HUES64 (cell line): ENCODE results near the gene SFXN1.

ENCODE experiments used
- H3K27ac ChIP-seq: 2 replicates; pipeline ENCODE4 v1.7.0; 2013; ENCODE audit warnings: low read depth, low read length, inconsistent platforms
- H3K27me3 ChIP-seq: 2 replicates; pipeline ENCODE4 v1.6.1; 2013; ENCODE audit warnings: mild to moderate bottlenecking, low read length; ENCODE audit not compliant: insufficient read depth
- H3K36me3 ChIP-seq: 2 replicates; pipeline ENCODE4 v1.6.1; 2013; ENCODE audit warnings: mild to moderate bottlenecking, low read length; ENCODE audit not compliant: insufficient read depth
- H3K4me1 ChIP-seq: 2 replicates; pipeline ENCODE4 v1.6.1; 2013; ENCODE audit warnings: mild to moderate bottlenecking, low read length, moderate library complexity; ENCODE audit not compliant: insufficient read depth
- H3K4me3 ChIP-seq: 2 replicates; pipeline ENCODE4 v1.5.1; 2013; ENCODE audit warnings: mild to moderate bottlenecking, low read length, moderate library complexity
- H3K9ac ChIP-seq: 2 replicates; pipeline ENCODE4 v1.6.1; 2013; ENCODE audit warnings: mild to moderate bottlenecking, low read depth, low read length
- H3K9me3 ChIP-seq: 2 replicates; pipeline ENCODE4 v1.6.1; 2013; ENCODE audit warnings: low read depth, low read length; ENCODE audit not compliant: insufficient read depth
- WGBS: fragments of 150-250, 120-280 bp; methylation state at CpG from one replicate; pipeline ENCODE4 v1.1.7; 2013; ENCODE audit warnings: missing lambda C conversion rate; 5-methylcytosine and 5-hydroxymethylcytosine counted together

SFXN1 gene

DNA sequence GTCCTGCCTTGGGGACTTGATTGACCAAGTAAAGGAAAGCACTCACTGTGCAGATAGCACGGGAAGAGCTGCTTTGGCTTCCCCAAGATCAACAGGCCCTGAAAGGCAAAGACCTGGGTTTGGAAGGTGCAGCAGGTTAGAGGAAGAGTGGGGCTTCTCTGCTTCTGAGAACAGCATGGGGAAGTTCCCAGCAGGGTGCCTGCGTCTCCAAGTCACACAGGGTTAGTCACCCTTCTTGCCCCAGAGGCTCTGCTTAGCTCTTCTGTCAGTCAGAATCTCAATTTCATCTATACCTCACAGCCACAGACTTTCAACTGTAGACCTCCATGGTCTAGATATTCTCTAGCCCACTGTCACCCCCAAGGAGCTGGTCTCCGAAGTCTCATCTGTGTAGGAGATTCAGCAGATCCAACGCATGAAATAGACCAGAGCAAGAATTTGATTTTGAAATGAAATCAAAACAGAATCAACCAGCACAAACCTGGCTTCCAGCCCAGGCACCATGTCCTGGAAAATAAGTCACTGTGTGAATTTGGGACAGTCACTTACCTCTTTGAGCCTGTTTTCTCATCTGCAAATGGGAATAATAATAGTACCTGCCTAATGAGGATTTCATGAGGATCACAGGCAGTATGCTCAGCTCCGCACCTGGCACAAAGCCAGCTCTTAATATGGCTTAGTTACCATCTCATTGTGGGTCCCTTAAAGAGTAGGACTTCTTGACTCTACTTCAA, 64.0 kb downstream of the SFXN1 start:
- Histone ChIP-seq H3K27ac (no peak overlapping the region), H3K9ac (no peak overlapping the region)
- 66% methylated on average over 4 of the region's 5 CpGs for WGBS

DNA sequence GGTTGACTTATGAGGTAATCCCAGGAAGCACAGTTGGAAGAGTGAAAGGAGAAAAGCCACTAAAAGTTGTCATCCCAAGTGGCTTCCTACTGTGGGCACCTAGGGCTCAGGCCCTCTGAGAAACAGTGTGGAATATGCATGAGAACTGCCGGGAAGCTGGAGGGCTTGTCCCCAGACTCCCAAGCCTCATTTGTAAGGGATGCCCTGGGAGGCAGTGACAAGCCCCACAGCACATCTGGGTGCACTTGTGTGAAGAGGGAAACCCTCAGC, 64.5 kb downstream of the SFXN1 start:
- no peak overlapping the region for H3K4me3 ChIP-seq
- no peaks in the 10 kb centered on the region for H3K36me3 ChIP-seq
- H3K27me3 ChIP-seq = no peaks in the 10 kb centered on the region
- no peak overlapping the region for H3K27ac ChIP-seq
- no peak overlapping the region for H3K9ac ChIP-seq
- H3K4me1 ChIP-seq = peaks cover 19% of the 10 kb centered on the region
- 70% methylated on average over 1 of the region's 1 CpG for WGBS
- H3K9me3 ChIP-seq = no peaks in the 10 kb centered on the region

More for the DNA sequence above, 64.0 kb downstream of the SFXN1 start:
- peaks cover 14% of the 10 kb centered on the region for H3K4me1 ChIP-seq
- H3K9me3 ChIP-seq = no peaks in the 10 kb centered on the region
- H3K36me3 ChIP-seq = no peaks in the 10 kb centered on the region
- no peaks in the 10 kb centered on the region for H3K27me3 ChIP-seq
- H3K4me3 ChIP-seq = no peak overlapping the region

DNA sequence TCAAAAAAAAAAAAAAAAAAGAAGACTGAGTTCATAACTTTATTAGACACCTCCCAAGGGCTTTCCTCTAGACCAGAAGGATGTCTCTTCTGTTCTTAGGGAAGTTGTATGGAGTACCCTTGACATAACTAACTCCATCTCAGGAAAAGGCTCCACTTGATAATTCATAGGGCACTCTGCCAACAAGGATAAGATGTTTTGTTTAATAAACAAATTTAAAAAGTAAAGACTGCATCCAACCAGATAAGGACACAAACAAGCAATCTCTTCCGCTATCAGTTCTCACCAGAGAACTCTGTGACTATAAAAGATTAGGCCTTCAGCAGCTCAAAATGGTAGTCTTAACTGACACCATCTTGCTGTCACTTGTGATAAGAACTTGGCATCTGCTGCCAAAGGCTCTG, 65.8 kb downstream of the SFXN1 start:
- H3K27me3 ChIP-seq = no peaks in the 10 kb centered on the region
- no peaks in the 10 kb centered on the region for H3K9me3 ChIP-seq
- no peak overlapping the region for H3K4me3 ChIP-seq
- peaks cover 31% of the 10 kb centered on the region for H3K4me1 ChIP-seq
- H3K27ac ChIP-seq = no peak overlapping the region
- H3K36me3 ChIP-seq = no peaks in the 10 kb centered on the region
- no peak overlapping the region for H3K9ac ChIP-seq
- WGBS = 97% methylated on average over 1 of the region's 1 CpG

DNA sequence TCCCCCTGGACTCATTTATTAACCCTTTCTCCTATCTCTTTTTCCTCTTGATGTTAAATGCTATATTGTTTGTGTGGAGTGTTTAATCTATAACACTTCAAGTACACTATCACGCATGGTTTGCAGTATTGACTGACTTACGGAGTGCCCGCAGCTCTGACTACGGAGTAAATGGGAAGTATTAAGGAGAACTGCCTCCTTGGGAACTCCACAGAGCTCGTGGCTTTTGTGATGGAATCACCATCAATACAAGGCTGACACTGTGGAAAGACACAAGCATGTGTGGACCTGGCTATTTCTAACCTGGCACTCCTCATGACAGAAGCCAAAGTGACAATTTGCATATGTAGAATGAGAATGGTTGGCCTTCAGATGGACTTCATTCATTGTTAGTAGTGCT, 66.2 kb downstream of the SFXN1 start:
- Histone ChIP-seq H3K4me1 (peaks cover 35% of the 10 kb centered on the region), H3K36me3 (no peaks in the 10 kb centered on the region), H3K9me3 (no peaks in the 10 kb centered on the region), H3K27ac (no peak overlapping the region), H3K27me3 (no peaks in the 10 kb centered on the region), H3K9ac (no peak overlapping the region), H3K4me3 (no peak overlapping the region)
- WGBS = 93% methylated on average over 5 of the region's 5 CpGs

DNA sequence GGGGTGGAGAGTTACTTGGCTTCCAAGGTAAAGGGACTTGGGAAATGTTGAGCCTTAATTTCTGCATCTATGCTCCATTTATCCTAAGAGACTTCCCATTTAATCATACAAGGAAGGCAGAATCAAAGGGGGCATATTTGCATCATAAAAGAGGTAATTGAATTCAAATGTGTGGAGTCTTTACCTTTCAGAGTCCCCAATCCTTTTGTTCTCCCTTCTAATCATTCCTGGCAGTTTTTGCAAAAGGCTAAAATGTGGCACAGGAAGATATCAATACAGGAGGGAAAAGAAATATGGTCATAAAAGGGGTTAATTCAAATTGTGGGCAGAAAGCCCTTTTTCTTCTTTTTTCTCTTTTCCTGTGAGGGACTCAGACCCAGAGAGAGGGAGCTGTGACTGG, 69.5 kb downstream of the SFXN1 start:
- no peaks in the 10 kb centered on the region for H3K36me3 ChIP-seq
- H3K4me3 ChIP-seq = peak overlapping the region; percentile 26
- peak overlapping the region; percentile 70 for H3K9ac ChIP-seq
- H3K4me1 ChIP-seq = peaks cover 29% of the 10 kb centered on the region
- no peaks in the 10 kb centered on the region for H3K27me3 ChIP-seq
- no peaks in the 10 kb centered on the region for H3K9me3 ChIP-seq
- H3K27ac ChIP-seq = peak overlapping the region; percentile 95

DNA sequence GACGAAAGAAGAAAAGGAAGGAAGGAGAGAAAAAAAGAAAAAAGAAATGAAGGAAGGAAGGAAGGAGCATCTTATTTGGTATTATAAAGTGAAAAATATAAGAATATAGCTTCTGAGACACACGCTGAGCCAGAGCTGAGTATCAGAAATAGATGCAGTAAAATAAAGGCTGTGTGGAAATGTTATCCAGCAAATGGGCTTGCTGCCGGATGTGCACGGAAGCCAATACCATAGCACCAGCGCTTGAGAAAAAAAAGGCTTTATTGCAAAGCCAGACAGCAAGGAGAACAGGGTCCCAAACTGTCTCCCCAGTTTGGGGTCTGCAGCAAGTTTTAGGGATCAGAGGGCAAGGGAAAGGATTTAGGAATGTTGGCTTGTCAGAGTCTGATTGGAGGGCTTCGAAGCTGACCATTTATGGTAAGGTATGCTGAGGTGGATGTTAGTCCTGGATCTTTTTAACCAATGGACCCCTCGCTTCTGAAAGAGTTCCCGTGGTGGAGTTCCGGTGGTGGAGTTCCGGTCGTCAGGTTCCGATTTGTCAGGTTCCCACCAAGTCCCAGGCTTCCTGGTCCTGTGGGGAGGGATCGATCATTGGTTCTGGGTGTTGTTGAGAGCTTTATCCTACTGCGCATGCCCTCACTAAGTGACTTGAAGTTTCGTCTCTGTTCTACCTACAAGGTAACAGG, 70.4 kb downstream of the SFXN1 start:
- H3K27ac ChIP-seq = peak overlapping the region; percentile 95
- no peaks in the 10 kb centered on the region for H3K27me3 ChIP-seq
- WGBS = 71% methylated on average over 15 of the region's 15 CpGs

DNA sequence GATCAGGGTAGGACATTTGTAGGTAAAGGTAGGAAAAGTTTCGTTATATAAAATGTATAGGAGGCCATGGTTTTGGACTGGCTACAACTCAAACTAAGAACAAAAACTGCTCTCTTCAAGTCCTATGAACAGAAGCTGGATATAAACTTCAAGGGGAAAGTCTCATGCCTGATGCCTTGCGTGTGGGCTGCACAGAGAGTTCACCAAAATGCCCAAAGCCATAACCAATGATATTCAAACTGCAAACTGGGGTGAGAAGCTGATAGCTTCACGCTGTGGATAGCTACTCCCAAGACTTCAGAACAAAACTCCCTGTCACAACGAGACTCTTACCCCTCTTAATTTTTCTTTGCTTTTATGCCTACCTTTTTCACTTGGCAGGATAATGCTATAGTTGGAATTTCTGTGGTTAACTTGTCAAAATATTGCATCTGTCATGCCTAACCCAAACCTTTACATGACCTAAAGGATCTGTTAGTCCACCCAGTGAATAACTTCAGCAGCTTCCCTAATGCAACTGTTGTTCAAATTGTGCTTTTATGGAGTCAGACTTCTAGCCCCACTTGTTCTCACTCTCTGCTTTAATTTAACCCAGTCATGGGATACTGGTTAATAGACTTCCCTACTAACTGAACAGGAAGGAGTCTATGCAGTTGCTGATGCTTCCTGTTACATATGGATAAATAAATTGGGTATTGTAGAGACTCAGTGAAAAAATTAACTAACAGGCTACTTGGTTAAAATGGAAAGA, 71.9 kb downstream of the SFXN1 start:
- Histone ChIP-seq H3K4me1 (peaks cover 33% of the 10 kb centered on the region), H3K36me3 (no peaks in the 10 kb centered on the region), H3K4me3 (no peak overlapping the region), H3K9me3 (no peaks in the 10 kb centered on the region), H3K9ac (no peak overlapping the region), H3K27me3 (no peaks in the 10 kb centered on the region), H3K27ac (no peak overlapping the region)
- 92% methylated on average over 4 of the region's 4 CpGs for WGBS

More for the DNA sequence above, 70.4 kb downstream of the SFXN1 start:
- Histone ChIP-seq H3K4me1 (peaks cover 29% of the 10 kb centered on the region), H3K36me3 (no peaks in the 10 kb centered on the region), H3K9me3 (no peaks in the 10 kb centered on the region), H3K9ac (peak overlapping the region; percentile 70), H3K4me3 (no peak overlapping the region)

DNA sequence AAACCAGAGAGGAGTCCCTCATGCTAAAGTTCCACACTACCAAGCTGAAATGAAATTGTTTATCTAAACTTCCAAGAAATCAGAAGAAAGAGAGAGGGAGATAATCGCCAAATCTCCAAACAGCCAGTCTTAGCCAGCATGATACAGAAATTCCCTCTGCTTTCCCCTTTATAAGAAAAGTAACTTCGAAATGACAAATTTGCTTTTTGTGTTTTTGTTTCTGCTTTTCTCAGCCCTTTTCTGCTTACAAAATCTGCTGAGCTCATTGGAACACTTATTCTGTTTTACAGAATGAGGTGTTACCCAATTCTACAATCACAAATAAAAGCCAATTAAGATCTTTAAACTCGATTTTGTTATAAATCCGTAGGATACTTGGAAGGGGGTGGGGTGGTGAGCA, 72.9 kb downstream of the SFXN1 start:
- Histone ChIP-seq H3K4me1 (peaks cover 33% of the 10 kb centered on the region), H3K9me3 (no peaks in the 10 kb centered on the region), H3K27me3 (no peaks in the 10 kb centered on the region), H3K27ac (no peak overlapping the region), H3K36me3 (no peaks in the 10 kb centered on the region), H3K9ac (no peak overlapping the region), H3K4me3 (no peak overlapping the region)
- WGBS = 96% methylated on average over 3 of the region's 4 CpGs

DNA sequence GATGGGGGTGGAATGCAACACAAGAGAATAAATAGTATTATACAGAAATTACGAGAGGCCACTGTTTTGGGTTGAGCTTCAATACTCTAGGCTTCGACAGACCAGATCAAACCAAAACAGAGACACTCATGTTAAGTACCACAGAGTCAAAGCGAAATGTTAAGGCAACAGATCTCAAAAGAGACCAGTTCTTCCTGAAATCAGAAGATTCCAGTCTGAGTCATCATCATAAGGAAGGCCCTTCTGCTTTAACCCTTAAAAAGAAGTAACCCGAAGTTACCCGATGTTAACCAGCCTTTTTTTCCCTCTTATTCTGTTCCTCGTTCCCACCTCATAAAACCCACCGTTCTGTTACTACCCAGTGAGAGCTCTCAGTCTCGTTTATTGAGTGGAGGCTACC, 75.9 kb downstream of the SFXN1 start:
- Histone ChIP-seq H3K27ac (no peak overlapping the region), H3K9me3 (no peaks in the 10 kb centered on the region), H3K36me3 (no peaks in the 10 kb centered on the region), H3K27me3 (no peaks in the 10 kb centered on the region), H3K4me1 (peaks cover 21% of the 10 kb centered on the region), H3K9ac (no peak overlapping the region), H3K4me3 (no peak overlapping the region)
- 95% methylated on average over 8 of the region's 8 CpGs for WGBS

DNA sequence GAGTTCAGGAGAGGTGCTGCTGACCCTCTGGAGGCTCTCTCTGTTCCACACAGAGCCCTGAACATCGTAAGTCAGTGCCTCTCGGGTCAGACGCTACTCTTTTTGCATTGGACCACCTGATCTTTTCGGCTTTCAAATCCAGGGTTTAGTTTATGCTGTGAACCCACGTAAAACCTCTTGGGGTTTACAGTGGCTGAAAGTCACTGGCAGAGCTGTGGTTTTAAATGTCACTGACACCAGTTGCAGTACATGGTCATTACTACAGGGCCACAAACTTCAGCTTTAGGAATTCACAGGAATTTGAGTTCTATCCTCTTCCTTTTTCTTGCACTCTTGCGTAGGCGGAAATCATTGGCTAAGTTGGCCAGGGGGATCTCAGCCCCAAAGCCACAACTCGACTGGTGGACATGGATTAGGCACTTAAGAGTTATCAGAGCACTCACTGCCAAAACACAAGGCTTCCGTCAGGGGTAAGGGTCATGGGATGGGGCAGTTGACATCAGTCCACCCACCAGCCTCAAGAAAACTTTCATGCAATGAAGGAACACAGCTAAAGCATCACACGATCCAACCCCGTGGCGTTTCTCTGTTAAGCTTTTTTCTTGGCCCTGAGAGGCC, 76.9 kb downstream of the SFXN1 start:
- no peak overlapping the region for H3K9ac ChIP-seq
- H3K4me1 ChIP-seq = peaks cover 19% of the 10 kb centered on the region
- H3K27ac ChIP-seq = no peak overlapping the region
- WGBS = 91% methylated on average over 12 of the region's 12 CpGs
- H3K27me3 ChIP-seq = no peaks in the 10 kb centered on the region
- no peaks in the 10 kb centered on the region for H3K36me3 ChIP-seq
- H3K9me3 ChIP-seq = no peaks in the 10 kb centered on the region
- H3K4me3 ChIP-seq = no peak overlapping the region

DNA sequence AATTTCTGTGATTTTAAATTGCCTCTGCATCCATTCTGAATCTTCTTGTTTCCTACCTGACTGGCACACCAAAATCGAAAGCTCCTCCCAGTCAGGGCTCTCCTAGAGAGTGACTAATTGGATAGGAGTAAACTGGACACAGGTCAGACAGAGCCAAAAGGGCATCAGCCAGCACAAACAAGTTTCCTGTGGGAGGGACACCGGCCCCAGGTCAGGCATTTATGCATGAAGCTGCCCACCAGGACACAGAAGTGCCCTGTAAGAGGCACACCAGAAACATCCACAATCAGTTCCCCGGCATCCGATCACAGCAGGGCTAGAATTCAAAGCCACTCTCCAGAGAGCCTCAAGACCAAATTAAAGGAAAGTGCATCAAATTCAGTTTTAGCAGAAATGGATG, 78.4 kb downstream of the SFXN1 start:
- Histone ChIP-seq H3K27ac (no peak overlapping the region; the same call in 1 of the 2 replicates), H3K9ac (no peak overlapping the region), H3K4me1 (peaks cover 30% of the 10 kb centered on the region), H3K4me3 (no peak overlapping the region), H3K36me3 (no peaks in the 10 kb centered on the region), H3K9me3 (no peaks in the 10 kb centered on the region), H3K27me3 (no peaks in the 10 kb centered on the region)
- 52% methylated on average over 4 of the region's 4 CpGs for WGBS
